Upper lobe of right lung (tissue), 1 donor: ENCODE data around the gene GAS2L1. TPM values are rescaled to one million over a fixed set of nuclear protein-coding genes. Genes with fewer than 3 reads are reported as not detected.
A peak's percentile ranks its signal among the peaks of the same experiment; 100 is the strongest.

Source experiments
- ATAC-seq: fragments of 200-7000 bp; cut with Tn5 transposase; one replicate; pipeline ENCODE4 v1.9.1; 2020; ENCODE audit warnings: mild to moderate bottlenecking, moderate library complexity
- DNase-seq: peaks from one replicate; pipeline ENCODE4 v3.0.0-alpha.2; 2020
- H3K27ac ChIP-seq: fragments of 200-600 bp; one replicate; pipeline ENCODE4 v1.8.0; 2022
- H3K27me3 ChIP-seq: fragments of 200-600 bp; one replicate; pipeline ENCODE4 v1.8.0; 2022; ENCODE audit warnings: mild to moderate bottlenecking
- H3K36me3 ChIP-seq: fragments of 200-600 bp; one replicate; pipeline ENCODE4 v1.8.0; 2022
- H3K4me1 ChIP-seq: fragments of 200-600 bp; one replicate; pipeline ENCODE4 v1.8.0; 2022
- H3K4me3 ChIP-seq: fragments of 200-600 bp; one replicate; pipeline ENCODE4 v1.8.0; 2022; ENCODE audit warnings: mild to moderate bottlenecking
- H3K9me3 ChIP-seq: fragments of 200-600 bp; one replicate; pipeline ENCODE4 v1.8.0; 2022
- CTCF ChIP-seq: fragments of 200-600 bp; IDR thresholded peaks from one replicate; pipeline ENCODE4 v1.8.0; 2022; ENCODE audit warnings: antibody characterized with exemption
- intact Hi-C: fragments of 100-400 bp; cut with DNase I; formaldehyde crosslinking; loops from one replicate; pipeline ENCODE4 v1.11.0; 2022
- microRNA-seq: library from miRNA; unstranded; fragments of <30 nt; microRNA quantifications from one replicate; pipeline ENCODE4 v1.2.0, GENCODE V29; 2020; ENCODE audit warnings: borderline microRNAs expressed
- total RNA-seq: library from RNA; stranded (reverse); fragmentation: NEBNext Ultra II Directional; extraction: Animal tissue kit (Norgen Biotek cat#: 25700); gene quantifications from one replicate; pipeline ENCODE4 v1.2.1, GENCODE V29; 2021
- donor health status: DM: no; HTN: yes; CAD: no; lungs with severe emphysema.

GAS2L1 gene
- total RNA-seq, 1 donor from 2014 or later, result 27.2 TPM

GRCh38 chr22:29359469-29359868, 53.0 kb downstream of the GAS2L1 start:
- peak; percentile 68 for ATAC-seq

More at GRCh38 chr22:29359469-29359868, 53.0 kb downstream of the GAS2L1 start:
- Histone ChIP-seq H3K4me1 (peaks cover 5% of the 10 kb centered on the region), H3K9me3 (no peaks in the 10 kb centered on the region), H3K27ac (no peak overlapping the region), H3K27me3 (no peaks in the 10 kb centered on the region), H3K36me3 (peaks cover 53% of the 10 kb centered on the region), H3K4me3 (no peak overlapping the region)
- intact Hi-C loops, result no loop called here
- DNase-seq, result no peak
- peak; percentile 53 for TF ChIP-seq CTCF

Small RNA genes within 50 kb of the gene (microRNA-seq; reads per million reads assigned to microRNA genes)
- gene MIR3653, result 8.4 reads per million, percentile 35 among the genes with 10 or more reads in this experiment

Other genes starting within 250 kb of the GAS2L1 start
- gene C22orf31, start 244.8 kb upstream of the GAS2L1 start, total RNA-seq, result not detected
- gene KREMEN1, start 233.6 kb upstream of the GAS2L1 start, total RNA-seq, result 23.3 TPM
- gene EMID1, start 100.8 kb upstream of the GAS2L1 start, total RNA-seq, result 15.2 TPM
- 19.0 TPM for gene RHBDD3, start 38.7 kb upstream of the GAS2L1 start, total RNA-seq
- gene EWSR1, start 38.4 kb upstream of the GAS2L1 start, total RNA-seq, result 149 TPM
- 0.72 TPM for gene RASL10A, start 9.0 kb downstream of the GAS2L1 start, total RNA-seq
- gene AP1B1, start 81.9 kb downstream of the GAS2L1 start, total RNA-seq, result 62.4 TPM
- gene RFPL1, start 131.9 kb downstream of the GAS2L1 start, total RNA-seq, result not detected
- gene NEFH, start 173.6 kb downstream of the GAS2L1 start, total RNA-seq, result 0.46 TPM
- gene THOC5, start 247.1 kb downstream of the GAS2L1 start, total RNA-seq, result 43.0 TPM